HL-60 (cell line): Measurements from ENCODE around the gene SYNGR4.

Source experiments
- DNase-seq, 2 experiments: peaks; one replicate each; pipeline ENCODE4 v3.0.0-alpha.2; 2010 to 2020; ENCODE audit warnings: low read depth in 1 of 2, low spot score in 1 of 2
- H3K27ac ChIP-seq: fragments of 250-450 bp; sonication (Bioruptor Pico); replicated peaks from 2 replicates; pipeline ENCODE4 v1.5.1; 2020; ENCODE audit warnings: mild to moderate bottlenecking, moderate library complexity
- H3K27me3 ChIP-seq: fragments of 250-450 bp; sonication (Bioruptor Pico); 2 replicates; pipeline ENCODE4 v1.5.1; 2021; ENCODE audit warnings: mild to moderate bottlenecking, moderate library complexity; ENCODE audit not compliant: insufficient read depth, poor library complexity, severe bottlenecking
- H3K4me3 ChIP-seq: replicated peaks from 2 replicates; pipeline ENCODE4 v1.5.1; 2011; ENCODE audit warnings: mild to moderate bottlenecking, control low read depth, low read length; ENCODE audit not compliant: insufficient read depth
- CTCF ChIP-seq: IDR thresholded peaks from one replicate; pipeline ENCODE4 v1.5.1; 2011; ENCODE audit warnings: low read length, control low read depth, inconsistent platforms; ENCODE audit not compliant: insufficient read depth
- GABPA ChIP-seq: IDR thresholded peaks from 2 replicates; pipeline ENCODE4 v1.6.1; 2012; ENCODE audit warnings: low read depth
- POLR2AphosphoS5 ChIP-seq: IDR thresholded peaks from 2 replicates; pipeline ENCODE4 v1.6.1; 2012; ENCODE audit warnings: low read depth
- SPI1 ChIP-seq: IDR thresholded peaks from 2 replicates; pipeline ENCODE4 v1.6.1; 2012; ENCODE audit warnings: low read depth, mild to moderate bottlenecking, borderline replicate concordance
- TF ChIP-seq, protein P1 (sequence below): IDR thresholded peaks from 2 replicates; pipeline ENCODE4 v1.6.1; 2012; ENCODE audit warnings: low read depth; ENCODE audit not compliant: insufficient replicate concordance

Gene SYNGR4

DNA sequence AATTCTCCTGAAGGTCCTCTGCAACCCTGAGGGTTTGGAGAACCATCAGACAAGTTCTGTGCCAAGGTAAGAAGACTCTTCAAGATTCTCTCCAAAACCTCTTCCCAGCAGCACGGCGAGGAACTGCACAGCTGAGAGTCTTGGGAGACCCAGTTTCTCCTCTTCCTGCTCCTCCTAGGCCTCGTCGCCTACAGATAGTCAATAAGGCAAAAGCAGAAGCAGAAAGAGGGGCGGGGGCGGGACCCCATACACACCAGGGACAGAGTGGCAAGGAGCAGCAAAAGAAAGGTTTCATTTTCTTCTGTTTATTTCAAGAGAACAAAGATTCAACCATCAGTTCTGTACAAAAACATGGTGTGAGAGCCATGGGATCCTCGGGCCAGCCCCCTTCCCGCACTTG, 18.1 kb downstream of the SYNGR4 start:
- Histone ChIP-seq H3K27me3 (no peaks in the 10 kb centered on the region), H3K4me3 (no peak overlapping the region), H3K27ac (no peak overlapping the region)
- TF ChIP-seq SPI1 (no peak), CTCF (no peak), POLR2AphosphoS5 (no peak), GABPA (no peak)
- TF ChIP-seq, protein P1, sequence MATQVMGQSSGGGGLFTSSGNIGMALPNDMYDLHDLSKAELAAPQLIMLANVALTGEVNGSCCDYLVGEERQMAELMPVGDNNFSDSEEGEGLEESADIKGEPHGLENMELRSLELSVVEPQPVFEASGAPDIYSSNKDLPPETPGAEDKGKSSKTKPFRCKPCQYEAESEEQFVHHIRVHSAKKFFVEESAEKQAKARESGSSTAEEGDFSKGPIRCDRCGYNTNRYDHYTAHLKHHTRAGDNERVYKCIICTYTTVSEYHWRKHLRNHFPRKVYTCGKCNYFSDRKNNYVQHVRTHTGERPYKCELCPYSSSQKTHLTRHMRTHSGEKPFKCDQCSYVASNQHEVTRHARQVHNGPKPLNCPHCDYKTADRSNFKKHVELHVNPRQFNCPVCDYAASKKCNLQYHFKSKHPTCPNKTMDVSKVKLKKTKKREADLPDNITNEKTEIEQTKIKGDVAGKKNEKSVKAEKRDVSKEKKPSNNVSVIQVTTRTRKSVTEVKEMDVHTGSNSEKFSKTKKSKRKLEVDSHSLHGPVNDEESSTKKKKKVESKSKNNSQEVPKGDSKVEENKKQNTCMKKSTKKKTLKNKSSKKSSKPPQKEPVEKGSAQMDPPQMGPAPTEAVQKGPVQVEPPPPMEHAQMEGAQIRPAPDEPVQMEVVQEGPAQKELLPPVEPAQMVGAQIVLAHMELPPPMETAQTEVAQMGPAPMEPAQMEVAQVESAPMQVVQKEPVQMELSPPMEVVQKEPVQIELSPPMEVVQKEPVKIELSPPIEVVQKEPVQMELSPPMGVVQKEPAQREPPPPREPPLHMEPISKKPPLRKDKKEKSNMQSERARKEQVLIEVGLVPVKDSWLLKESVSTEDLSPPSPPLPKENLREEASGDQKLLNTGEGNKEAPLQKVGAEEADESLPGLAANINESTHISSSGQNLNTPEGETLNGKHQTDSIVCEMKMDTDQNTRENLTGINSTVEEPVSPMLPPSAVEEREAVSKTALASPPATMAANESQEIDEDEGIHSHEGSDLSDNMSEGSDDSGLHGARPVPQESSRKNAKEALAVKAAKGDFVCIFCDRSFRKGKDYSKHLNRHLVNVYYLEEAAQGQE = no peak
- DNase-seq = no peak

- H3K27me3 ChIP-seq = no peaks in the 10 kb centered on the region
- DNase-seq = no peak
- TF ChIP-seq, protein P1 = no peak
- TF ChIP-seq SPI1 (no peak), GABPA (no peak), POLR2AphosphoS5 (no peak), CTCF (no peak)
- no peak overlapping the region for H3K27ac ChIP-seq
- H3K4me3 ChIP-seq = no peak overlapping the region
Observed at GRCh38 chr19:48385461-48386087, 21.4 kb downstream of the SYNGR4 start.

- no peak for DNase-seq
- TF ChIP-seq SPI1 (no peak), GABPA (no peak), CTCF (no peak), POLR2AphosphoS5 (no peak)
- TF ChIP-seq, protein P1 = no peak
- no peak overlapping the region for H3K4me3 ChIP-seq
- H3K27me3 ChIP-seq = no peaks in the 10 kb centered on the region
- no peak overlapping the region for H3K27ac ChIP-seq
Observed at GRCh38 chr19:48386981-48387380, 22.8 kb downstream of the SYNGR4 start.
